IMR-90 (cell line): ENCODE data around the gene RNF217. TPM values are rescaled to one million over a fixed set of nuclear protein-coding genes. Genes with fewer than 3 reads are reported as not detected.

Experiments used
- ATAC-seq: fragments of 200-7000 bp; cut with Tn5 transposase; 2 replicates; pipeline ENCODE4 v1.9.1; 2020; ENCODE audit warnings: low read depth, mild to moderate bottlenecking, moderate library complexity
- BruUV-seq: library from RNA; stranded (reverse); fragments of 400-500 nt; replicated peaks from 2 replicates; lab custom pipeline; 2021; lab: Mats Ljungman, UMichigan
- CTCF ChIA-PET: fragments of 300-600 bp; formaldehyde crosslinking; extraction: SDS; loops from one replicate; lab custom pipeline; 2021; ENCODE audit warnings: antibody characterized with exemption; lab: Yijun Ruan, JAX
- POLR2A ChIA-PET: fragments of 300-600 bp; sonication (Branson Sonifier 250); formaldehyde crosslinking; loops from one replicate; lab custom pipeline; 2022; ENCODE audit warnings: antibody characterized with exemption; ENCODE audit not compliant: unreplicated experiment; lab: Charles Lee
- DNase-seq: peaks from one replicate; pipeline ENCODE4 v3.0.0; 2013
- H2AFZ ChIP-seq: replicated peaks from 2 replicates; pipeline ENCODE3; 2013; ENCODE audit warnings: low read length, mild to moderate bottlenecking; ENCODE audit not compliant: poor library complexity
- H2AK5ac ChIP-seq: 2 replicates; pipeline ENCODE4 v1.6.1; 2013; ENCODE audit warnings: low read depth, low read length, inconsistent platforms
- H2AK9ac ChIP-seq: replicated peaks from 2 replicates; pipeline ENCODE3; 2013; ENCODE audit warnings: mild to moderate bottlenecking, low read depth, low read length, moderate library complexity; ENCODE audit not compliant: poor library complexity
- H2BK120ac ChIP-seq: 2 replicates; pipeline ENCODE4 v1.6.1; 2013; ENCODE audit warnings: low read depth, low read length, inconsistent platforms
- H2BK15ac ChIP-seq: 3 replicates; pipeline ENCODE4 v1.6.1; 2013; ENCODE audit warnings: low read depth, low read length, inconsistent platforms
- H2BK20ac ChIP-seq: 2 replicates; pipeline ENCODE4 v1.6.1; 2013; ENCODE audit warnings: low read depth, mild to moderate bottlenecking, inconsistent platforms, low read length, moderate library complexity
- H2BK5ac ChIP-seq: 2 replicates; pipeline ENCODE4 v1.6.1; 2013; ENCODE audit warnings: mild to moderate bottlenecking, low read depth, low read length, inconsistent platforms; ENCODE audit not compliant: poor library complexity, severe bottlenecking
- H3K14ac ChIP-seq: replicated peaks from 2 replicates; pipeline ENCODE4 v1.6.1; 2013; ENCODE audit warnings: low read depth, low read length, inconsistent platforms
- H3K18ac ChIP-seq: 2 replicates; pipeline ENCODE4 v1.6.1; 2013; ENCODE audit warnings: low read depth, low read length, control low read depth
- H3K23ac ChIP-seq: 2 replicates; pipeline ENCODE4 v1.6.1; 2013; ENCODE audit warnings: low read depth, low read length, inconsistent platforms
- H3K27ac ChIP-seq: 2 replicates; pipeline ENCODE4 v1.5.1; 2013; ENCODE audit warnings: mild to moderate bottlenecking, control low read depth, low read length; ENCODE audit not compliant: insufficient read depth
- H3K27me3 ChIP-seq: 2 replicates; pipeline ENCODE4 v1.6.1; 2013; ENCODE audit warnings: low read length; ENCODE audit not compliant: control insufficient read depth, insufficient read depth
- H3K36me3 ChIP-seq: 2 replicates; pipeline ENCODE4 v1.6.1; 2013; ENCODE audit warnings: low read length, mixed read lengths; ENCODE audit not compliant: control insufficient read depth, insufficient read depth
- H3K4ac ChIP-seq: 2 replicates; pipeline ENCODE4 v1.6.1; 2013; ENCODE audit warnings: low read depth, low read length, inconsistent platforms
- H3K4me1 ChIP-seq: 2 replicates; pipeline ENCODE4 v1.6.1; 2013; ENCODE audit warnings: low read length, mixed read lengths; ENCODE audit not compliant: control insufficient read depth, insufficient read depth
- H3K4me2 ChIP-seq: 2 replicates; pipeline ENCODE4 v1.6.1; 2013; ENCODE audit warnings: low read depth, mild to moderate bottlenecking, control low read depth, low read length, moderate library complexity
- H3K4me3 ChIP-seq: 2 replicates; pipeline ENCODE4 v1.5.1; 2013; ENCODE audit warnings: low read depth, mild to moderate bottlenecking, control low read depth, low read length, moderate library complexity; ENCODE audit not compliant: insufficient read depth
- H3K56ac ChIP-seq: 2 replicates; pipeline ENCODE4 v1.6.1; 2013; ENCODE audit warnings: low read length, inconsistent platforms; ENCODE audit not compliant: insufficient read depth; ENCODE audit errors: extremely low read depth
- H3K79me1 ChIP-seq, 2 experiments: 2 replicates each; pipeline ENCODE4 v1.6.1; 2013; ENCODE audit warnings: low read length in 2 of 2, inconsistent platforms in 1 of 2, low read depth in 1 of 2
- H3K9ac ChIP-seq: 2 replicates; pipeline ENCODE4 v1.6.1; 2013; ENCODE audit warnings: low read depth, low read length, control low read depth
- H3K9me1 ChIP-seq: 2 replicates; pipeline ENCODE4 v1.6.1; 2013; ENCODE audit warnings: low read length, inconsistent platforms; ENCODE audit not compliant: insufficient read depth
- H3K9me3 ChIP-seq: 2 replicates; pipeline ENCODE4 v1.6.1; 2013; ENCODE audit warnings: low read length; ENCODE audit not compliant: control insufficient read depth, insufficient read depth
- H4K20me1 ChIP-seq: 2 replicates; pipeline ENCODE4 v1.6.1; 2013; ENCODE audit warnings: low read length, inconsistent platforms; ENCODE audit not compliant: insufficient read depth
- H4K5ac ChIP-seq: 2 replicates; pipeline ENCODE4 v1.6.1; 2013; ENCODE audit warnings: mild to moderate bottlenecking, low read depth, low read length, control low read depth
- H4K8ac ChIP-seq, 2 experiments: 2 replicates each; pipeline ENCODE4 v1.6.1; 2013; ENCODE audit warnings: low read depth in 2 of 2, low read length in 2 of 2, control low read depth in 1 of 2, inconsistent platforms in 1 of 2
- H4K91ac ChIP-seq: 2 replicates; pipeline ENCODE4 v1.6.1; 2013; ENCODE audit warnings: low read depth, low read length, inconsistent platforms; ENCODE audit not compliant: insufficient read depth
- FOS ChIP-seq: fragments of 150-350 bp; IDR thresholded peaks from 2 replicates; pipeline ENCODE4 v1.6.1; 2016; ENCODE audit warnings: low read depth, low read length
- MAFK ChIP-seq: IDR thresholded peaks from 2 replicates; pipeline ENCODE4 v1.6.1; 2012; ENCODE audit warnings: low read depth, low read length, improper control_type of control experiment
- MAZ ChIP-seq: IDR thresholded peaks from 2 replicates; pipeline ENCODE4 v1.6.1; 2012; ENCODE audit warnings: low read depth, mild to moderate bottlenecking, low read length, improper control_type of control experiment, moderate library complexity, borderline replicate concordance
- MXI1 ChIP-seq: IDR thresholded peaks from 2 replicates; pipeline ENCODE4 v1.6.1; 2012; ENCODE audit warnings: low read depth, mild to moderate bottlenecking, low read length, moderate library complexity, borderline replicate concordance
- POLR2A ChIP-seq: IDR thresholded peaks from 2 replicates; pipeline ENCODE4 v1.6.1; 2012; ENCODE audit warnings: mild to moderate bottlenecking, low read depth, low read length
- RAD21 ChIP-seq: IDR thresholded peaks from 2 replicates; pipeline ENCODE4 v1.6.1; 2012; ENCODE audit warnings: low read length, improper control_type of control experiment
- WGBS, 2 experiments: methylation state at CpG; one replicate each; pipeline versions ENCODE4 v1.1.5 to v1.1.7; 2013; ENCODE audit warnings: missing lambda C conversion rate in 2 of 2; ENCODE audit not compliant: insufficient read length in 1 of 2; ENCODE audit errors: extremely low coverage in 2 of 2; 5-methylcytosine and 5-hydroxymethylcytosine counted together
- dilution Hi-C: fragments of 300-500 bp; cut with HindIII; formaldehyde crosslinking; loops from one replicate; pipeline ENCODE4 v1.14.3; 2018; ENCODE audit warnings: low sequenced_read_pairs; ENCODE audit not compliant: unreplicated experiment
- in situ Hi-C: fragments of 300-500 bp; cut with MboI; formaldehyde crosslinking; loops from 3 replicates; pipeline ENCODE4 v1.14.3; 2019; ENCODE audit warnings: low sequenced_read_pairs, inconsistent platforms, mixed read lengths
- intact Hi-C: fragments of 100-400 bp; cut with micrococcal nuclease; formaldehyde crosslinking; loops from 2 replicates; pipeline ENCODE4 v1.10.0; 2022
- polyA plus RNA-seq, 3 experiments: library from polyadenylated mRNA; depleted of rRNA; stranded (reverse); fragments of >200 nt; gene quantifications; 2 replicates each; pipeline ENCODE4 v1.2.3, GENCODE V29; 2012; ENCODE audit warnings: low replicate concordance in 1 of 3
- total RNA-seq: library from RNA; depleted of rRNA; stranded (reverse); fragments of >200 nt; gene quantifications from 2 replicates; pipeline ENCODE4 v1.2.3, GENCODE V29; 2012

RNF217 gene
- total and polyA plus RNA-seq, 2 of the 4 experiments (the other 2 are of a cell fraction), result 11.7 to 20.4 TPM

DNA sequence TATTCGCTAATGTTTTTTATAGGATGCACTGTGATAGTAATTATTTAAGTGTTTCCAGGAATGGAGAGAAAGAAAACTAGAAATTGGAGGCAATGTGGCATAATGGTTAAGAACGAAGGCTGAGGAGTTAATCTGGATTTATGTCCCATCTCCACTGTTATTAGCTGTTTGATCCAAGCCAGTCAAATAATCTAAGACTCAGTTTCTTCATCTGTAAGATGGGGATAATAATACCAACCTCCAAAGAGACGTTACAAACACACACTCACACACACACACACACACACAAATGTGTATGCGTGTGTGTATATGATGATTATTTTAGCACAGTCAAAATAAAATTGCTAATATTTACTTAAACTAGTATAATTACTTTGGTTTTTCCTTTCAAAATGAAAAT lies 154.5 kb downstream of the RNF217 start:
- CTCF ChIA-PET, result no interaction called here
- no peaks in the 10 kb centered on the region for H3K4me1 ChIP-seq

More for the DNA sequence above, 154.5 kb downstream of the RNF217 start:
- H3K9me3 ChIP-seq, result peaks cover 8% of the 10 kb centered on the region; the same call in 1 of the 2 replicates
- H2BK20ac ChIP-seq, result no peak overlapping the region
- no peak overlapping the region for H2BK5ac ChIP-seq
- H3K9ac ChIP-seq, result no peak overlapping the region
- H2AK9ac ChIP-seq, result no peak overlapping the region
- in situ Hi-C loops, result loop anchor here (25.0 kb wide), 1 partner anchor 154 kb away; the partner anchor contains the start of gene RNF217
- no peaks in the 10 kb centered on the region for H4K20me1 ChIP-seq
- no peak overlapping the region for H4K91ac ChIP-seq
- H2AK5ac ChIP-seq, result no peak overlapping the region
- H2AFZ ChIP-seq, result no peak overlapping the region
- dilution Hi-C loops, result no loop called here
- H3K36me3 ChIP-seq, result no peaks in the 10 kb centered on the region
- H3K27ac ChIP-seq, result no peak overlapping the region
- no peak overlapping the region for H3K4me3 ChIP-seq
- H3K56ac ChIP-seq, result no peak overlapping the region
- TF ChIP-seq POLR2A (no peak), MAZ (no peak), MXI1 (no peak), FOS (no peak), MAFK (no peak), RAD21 (no peak)
- no peak overlapping the region for H2BK15ac ChIP-seq
- no peak for DNase-seq
- no TSS peak for BruUV-seq
- WGBS, 2 experiments, result no CpG with 5 or more reads among the region's 4 CpGs
- no peak overlapping the region for H3K23ac ChIP-seq
- H4K5ac ChIP-seq, result no peak overlapping the region
- POLR2A ChIA-PET, result no interaction called here
- H4K8ac ChIP-seq, result no peak overlapping the region
- H3K4me2 ChIP-seq, result no peak overlapping the region
- ATAC-seq, result no peak
- H3K18ac ChIP-seq, result no peak overlapping the region
- intact Hi-C loops, result no loop called here
- H3K4ac ChIP-seq, result no peak overlapping the region
- H3K14ac ChIP-seq, result no peak overlapping the region
- no peaks in the 10 kb centered on the region for H3K9me1 ChIP-seq
- H3K27me3 ChIP-seq, result no peaks in the 10 kb centered on the region
- H3K79me1 ChIP-seq, result no peaks in the 10 kb centered on the region
- no peak overlapping the region for H2BK120ac ChIP-seq
